K562 (cell line): ENCODE data around the gene RNF31.

Experiments
- KLF13 ChIP-seq: fragments of 450-650 bp; IDR thresholded peaks from 2 replicates; pipeline ENCODE4 v1.6.1; 2016; ENCODE audit warnings: missing genetic modification characterization, low read depth, mild to moderate bottlenecking, missing compliant biosample characterization, moderate library complexity, borderline replicate concordance
- MAFF ChIP-seq: IDR thresholded peaks from 2 replicates; pipeline ENCODE4 v1.6.1; 2012; ENCODE audit warnings: low read length, improper control_type of control experiment
- MAX ChIP-seq: sonication (generic); formaldehyde crosslinking; IDR thresholded peaks from 2 replicates; pipeline ENCODE4 v1.9.0; 2022; ENCODE audit warnings: mild to moderate bottlenecking, missing genetic modification reagents
- SMAD1 ChIP-seq: fragments of 150-350 bp; IDR thresholded peaks from 2 replicates; pipeline ENCODE4 v1.6.1; 2014; ENCODE audit warnings: low read length, low read depth; ENCODE audit not compliant: partially characterized antibody
- YBX1 ChIP-seq: fragments of 450-650 bp; IDR thresholded peaks from 2 replicates; pipeline ENCODE4 v1.7.1; 2016; ENCODE audit warnings: mild to moderate bottlenecking
- ZC3H11A ChIP-seq: IDR thresholded peaks from 2 replicates; pipeline ENCODE4 v1.6.1; 2012; ENCODE audit warnings: low read depth, low read length, improper control_type of control experiment
- ZNF3 ChIP-seq: fragments of 250-450 bp; sonication (Bioruptor Pico); IDR thresholded peaks from 2 replicates; pipeline ENCODE4 v1.5.0; 2021; ENCODE audit warnings: mild to moderate bottlenecking, moderate library complexity
- TF ChIP-seq, protein P1 (sequence below): fragments of 450-650 bp; IDR thresholded peaks from 2 replicates; pipeline ENCODE4 v1.7.1; 2018; ENCODE audit warnings: mild to moderate bottlenecking, low read depth; ENCODE audit not compliant: partially characterized antibody

- TF ChIP-seq ZC3H11A (no peak), YBX1 (no peak), KLF13 (tag) (no peak), ZNF3 (CRISPR knock-in tag) (no peak), MAFF (no peak), MAX (no peak), SMAD1 (no peak)
- TF ChIP-seq, protein P1, sequence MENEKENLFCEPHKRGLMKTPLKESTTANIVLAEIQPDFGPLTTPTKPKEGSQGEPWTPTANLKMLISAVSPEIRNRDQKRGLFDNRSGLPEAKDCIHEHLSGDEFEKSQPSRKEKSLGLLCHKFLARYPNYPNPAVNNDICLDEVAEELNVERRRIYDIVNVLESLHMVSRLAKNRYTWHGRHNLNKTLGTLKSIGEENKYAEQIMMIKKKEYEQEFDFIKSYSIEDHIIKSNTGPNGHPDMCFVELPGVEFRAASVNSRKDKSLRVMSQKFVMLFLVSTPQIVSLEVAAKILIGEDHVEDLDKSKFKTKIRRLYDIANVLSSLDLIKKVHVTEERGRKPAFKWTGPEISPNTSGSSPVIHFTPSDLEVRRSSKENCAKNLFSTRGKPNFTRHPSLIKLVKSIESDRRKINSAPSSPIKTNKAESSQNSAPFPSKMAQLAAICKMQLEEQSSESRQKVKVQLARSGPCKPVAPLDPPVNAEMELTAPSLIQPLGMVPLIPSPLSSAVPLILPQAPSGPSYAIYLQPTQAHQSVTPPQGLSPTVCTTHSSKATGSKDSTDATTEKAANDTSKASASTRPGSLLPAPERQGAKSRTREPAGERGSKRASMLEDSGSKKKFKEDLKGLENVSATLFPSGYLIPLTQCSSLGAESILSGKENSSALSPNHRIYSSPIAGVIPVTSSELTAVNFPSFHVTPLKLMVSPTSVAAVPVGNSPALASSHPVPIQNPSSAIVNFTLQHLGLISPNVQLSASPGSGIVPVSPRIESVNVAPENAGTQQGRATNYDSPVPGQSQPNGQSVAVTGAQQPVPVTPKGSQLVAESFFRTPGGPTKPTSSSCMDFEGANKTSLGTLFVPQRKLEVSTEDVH, result no peak
Measured at GRCh38 chr14:24110060-24110459, 37.2 kb upstream of the RNF31 start.
